GM23338 (cell line): Measurements from ENCODE around the gene MAP1LC3C. TPM values are rescaled to one million over a fixed set of nuclear protein-coding genes. Genes with fewer than 3 reads are reported as not detected.

Experiments
- ATAC-seq: fragments of 200-7000 bp; cut with Tn5 transposase; 3 replicates; pipeline ENCODE4 v1.9.1; 2020
- DNase-seq: peaks from one replicate; pipeline ENCODE4 v3.0.0-alpha.2; 2015; ENCODE audit warnings: low spot score
- H2AFZ ChIP-seq: fragments of 200-600 bp; sonication (generic); 2 replicates; pipeline ENCODE4 v1.8.0; 2016; ENCODE audit warnings: antibody characterized with exemption, mild to moderate bottlenecking, moderate library complexity
- H3F3A ChIP-seq: fragments of 200-600 bp; sonication (generic); replicated peaks from 2 replicates; pipeline ENCODE4 v1.8.0; 2017; ENCODE audit warnings: antibody characterized with exemption, mixed run types, low read depth
- H3K27ac ChIP-seq: fragments of 200-600 bp; sonication (generic); 2 replicates; pipeline ENCODE4 v1.6.1; 2016; ENCODE audit warnings: low read depth
- H3K27me3 ChIP-seq: fragments of 200-600 bp; sonication (generic); 2 replicates; pipeline ENCODE4 v1.8.0; 2016; ENCODE audit warnings: mild to moderate bottlenecking, mixed run types, moderate library complexity; ENCODE audit not compliant: insufficient read depth
- H3K36me3 ChIP-seq: fragments of 200-600 bp; sonication (generic); 2 replicates; pipeline ENCODE4 v1.8.0; 2016; ENCODE audit warnings: mild to moderate bottlenecking; ENCODE audit not compliant: insufficient read depth
- H3K4me1 ChIP-seq: fragments of 200-600 bp; sonication (generic); 2 replicates; pipeline ENCODE4 v1.8.0; 2016; ENCODE audit warnings: mild to moderate bottlenecking, moderate library complexity; ENCODE audit not compliant: insufficient read depth
- H3K4me2 ChIP-seq: fragments of 200-600 bp; sonication (generic); 2 replicates; pipeline ENCODE4 v1.7.1; 2017; ENCODE audit warnings: mixed run types
- H3K4me3 ChIP-seq: fragments of 200-600 bp; sonication (generic); 2 replicates; pipeline ENCODE4 v1.6.1; 2016; ENCODE audit warnings: mixed run types
- H3K79me2 ChIP-seq: fragments of 200-600 bp; sonication (generic); replicated peaks from 2 replicates; pipeline ENCODE4 v1.8.0; 2017; ENCODE audit warnings: mild to moderate bottlenecking; ENCODE audit not compliant: insufficient read depth
- H3K9me2 ChIP-seq: fragments of 200-600 bp; sonication (generic); 2 replicates; pipeline ENCODE4 v1.8.0; 2017; ENCODE audit not compliant: insufficient read depth
- H4K20me1 ChIP-seq: fragments of 200-600 bp; sonication (generic); replicated peaks from 2 replicates; pipeline ENCODE4 v1.8.0; 2017; ENCODE audit warnings: mild to moderate bottlenecking; ENCODE audit not compliant: insufficient read depth
- H3K27ac Mint-ChIP-seq: 2 replicates; pipeline ENCODE4 v1.8.0; 2020; ENCODE audit warnings: inconsistent platforms, mild to moderate bottlenecking, moderate library complexity, mixed read lengths
- H3K27me3 Mint-ChIP-seq: 3 replicates; pipeline ENCODE4 v1.8.0; 2022; ENCODE audit warnings: low read depth, mild to moderate bottlenecking, moderate library complexity, mixed read lengths, inconsistent platforms; ENCODE audit not compliant: insufficient read depth, poor library complexity
- H3K36me3 Mint-ChIP-seq: 3 replicates; pipeline ENCODE4 v1.8.0; 2021; ENCODE audit warnings: low read depth, mild to moderate bottlenecking, inconsistent platforms, moderate library complexity, mixed read lengths
- H3K4me1 Mint-ChIP-seq: 3 replicates; pipeline ENCODE4 v1.8.0; 2020; ENCODE audit warnings: mild to moderate bottlenecking, inconsistent platforms, mixed read lengths
- H3K4me3 Mint-ChIP-seq: 3 replicates; pipeline ENCODE4 v1.8.0; 2021; ENCODE audit warnings: moderate library complexity, mild to moderate bottlenecking, inconsistent platforms, mixed read lengths
- H3K9me3 Mint-ChIP-seq: 3 replicates; pipeline ENCODE4 v1.8.0; 2020; ENCODE audit warnings: moderate library complexity, mild to moderate bottlenecking, inconsistent platforms, mixed read lengths
- CREB1 ChIP-seq: fragments of 250-450 bp; sonication (Bioruptor Pico); IDR thresholded peaks from 2 replicates; pipeline ENCODE4 v1.5.0; 2020; ENCODE audit warnings: low read depth, mild to moderate bottlenecking, moderate library complexity
- CTCF ChIP-seq, 2 experiments: fragments of 200-600 bp in 1 of 2; sonication (generic) in 1 of 2; conservative IDR thresholded peaks; 2 replicates each; pipeline versions ENCODE4 v1.5.1 to v1.6.1; 2016 to 2017; ENCODE audit warnings: antibody characterized with exemption in 2 of 2, low read depth in 2 of 2, mild to moderate bottlenecking in 2 of 2, moderate library complexity in 1 of 2
- ETS1 ChIP-seq: IDR thresholded peaks from 2 replicates; pipeline ENCODE4 v1.6.1; 2016; ENCODE audit warnings: antibody characterized with exemption
- EZH2 ChIP-seq: fragments of 200-600 bp; sonication (generic); IDR thresholded peaks from one replicate; pipeline ENCODE4 v1.8.0; 2017; ENCODE audit warnings: antibody characterized with exemption, mild to moderate bottlenecking, low read depth; ENCODE audit not compliant: unreplicated experiment
- EZH2phosphoT487 ChIP-seq: fragments of 200-600 bp; sonication (generic); IDR thresholded peaks from one replicate; pipeline ENCODE4 v1.8.1; 2018; ENCODE audit warnings: antibody characterized with exemption; ENCODE audit not compliant: unreplicated experiment
- JUNB ChIP-seq: IDR thresholded peaks from one replicate; pipeline ENCODE4 v1.6.1; 2016; ENCODE audit warnings: antibody characterized with exemption; ENCODE audit not compliant: unreplicated experiment
- NANOG ChIP-seq: IDR thresholded peaks from 2 replicates; pipeline ENCODE4 v1.6.1; 2016; ENCODE audit warnings: antibody characterized with exemption, borderline replicate concordance
- POLR2AphosphoS5 ChIP-seq: IDR thresholded peaks from 2 replicates; pipeline ENCODE4 v1.6.1; 2016; ENCODE audit warnings: antibody characterized with exemption, low read depth
- REST ChIP-seq: IDR thresholded peaks from one replicate; pipeline ENCODE4 v1.6.1; 2018; ENCODE audit warnings: antibody characterized with exemption; ENCODE audit not compliant: unreplicated experiment
- STAT1 ChIP-seq: IDR thresholded peaks from one replicate; pipeline ENCODE4 v1.6.1; 2016; ENCODE audit warnings: antibody characterized with exemption; ENCODE audit not compliant: unreplicated experiment
- ZNF114 ChIP-seq: fragments of 250-450 bp; sonication (Bioruptor Pico); IDR thresholded peaks from 2 replicates; pipeline ENCODE4 v1.5.0; 2020; ENCODE audit warnings: mild to moderate bottlenecking, moderate library complexity
- ZNF331 ChIP-seq: fragments of 250-450 bp; sonication (Bioruptor Pico); IDR thresholded peaks from 2 replicates; pipeline ENCODE4 v1.5.0; 2020; ENCODE audit warnings: low read depth, mild to moderate bottlenecking, moderate library complexity
- ZNF462 ChIP-seq: fragments of 250-450 bp; sonication (Bioruptor Pico); IDR thresholded peaks from 2 replicates; pipeline ENCODE4 v1.5.0; 2020; ENCODE audit warnings: mild to moderate bottlenecking, moderate library complexity
- polyA plus RNA-seq: library from polyadenylated mRNA; unstranded; fragments of >200 nt; fragmentation: Nextera tagmentation; extraction: Ambion mirVana; gene quantifications from 2 replicates; pipeline ENCODE4 v1.2.1, GENCODE V29; 2016
- total RNA-seq: library from RNA; depleted of rRNA; stranded (reverse); fragments of >200 nt; shearing (Covaris generic); gene quantifications from 2 replicates; pipeline ENCODE4 v1.2.3, GENCODE V29; 2014

The MAP1LC3C gene
- total and polyA plus RNA-seq, 2 experiments from 2014 or later, result 1.1 to 1.2 TPM

- Mint-ChIP-seq H3K27me3 (peaks cover 9% of the 10 kb centered on the region), H3K4me1 (peaks cover 17% of the 10 kb centered on the region), H3K36me3 (no peaks in the 10 kb centered on the region), H3K27ac (no peak overlapping the region), H3K4me3 (no peak overlapping the region), H3K9me3 (no peaks in the 10 kb centered on the region; the same call in 1 of the 3 replicates)
- H3F3A ChIP-seq, result no peaks in the 10 kb centered on the region
- H3K27ac ChIP-seq, result no peak overlapping the region
- no peaks in the 10 kb centered on the region for H3K36me3 ChIP-seq
- no peak overlapping the region for H3K4me3 ChIP-seq
- ATAC-seq (no peak), DNase-seq (no peak)
- no peaks in the 10 kb centered on the region for H3K9me2 ChIP-seq
- no peaks in the 10 kb centered on the region for H3K79me2 ChIP-seq
- H4K20me1 ChIP-seq, result no peaks in the 10 kb centered on the region
- H3K4me2 ChIP-seq, result no peak overlapping the region
- no peak overlapping the region for H2AFZ ChIP-seq
- H3K27me3 ChIP-seq, result no peaks in the 10 kb centered on the region
- H3K4me1 ChIP-seq, result peaks cover 10% of the 10 kb centered on the region; the same call in 1 of the 2 replicates
- TF ChIP-seq REST (no peak), JUNB (no peak), CREB1 (CRISPR knock-in tag) (no peak), ZNF114 (CRISPR knock-in tag) (no peak), STAT1 (no peak), ETS1 (no peak), ZNF331 (CRISPR knock-in tag) (no peak), NANOG (no peak), ZNF462 (CRISPR knock-in tag) (no peak), EZH2 (no peak), POLR2AphosphoS5 (no peak), CTCF (conservative IDR thresholded peaks at IDR 0.05; ENCODE audit: low read depth in 2 of 2) (no peak), EZH2phosphoT487 (no peak)
These were observed 8.1 kb upstream of the MAP1LC3C start for GRCh38 chr1:242006976-242007375.
